ENCODE results near the gene CD55.

CD55 gene

GRCh38 chr1:207321079-207321789 is at the start of gene CD55:
Gene CD55 (plus strand): TSS chr1:207321678. CDS start chr1:207321766, 88 bp downstream.
- DNase-seq (ENCODE audit: extremely low spot score, insufficient read length, low read depth) (peak; percentile 72), FAIRE-seq (peak; percentile 100)

GRCh38 chr1:207274882-207275281 is 46.6 kb upstream of the CD55 start:
- DNase-seq (ENCODE audit: extremely low spot score, insufficient read length, low read depth) (no peak), FAIRE-seq (no peak)

- no peak for FAIRE-seq
- DNase-seq (ENCODE audit: extremely low spot score, insufficient read length, low read depth), result no peak
Measured at GRCh38 chr1:207276465-207276864, 45.0 kb upstream of the CD55 start.

- no peak for FAIRE-seq
- DNase-seq (ENCODE audit: extremely low spot score, insufficient read length, low read depth), result no peak
Measured at GRCh38 chr1:207277241-207277640, 44.2 kb upstream of the CD55 start.

GRCh38 chr1:207279652-207280051 is 41.8 kb upstream of the CD55 start:
- no peak for FAIRE-seq
- no peak for DNase-seq (ENCODE audit: extremely low spot score, insufficient read length, low read depth)

GRCh38 chr1:207280706-207281105 is 40.8 kb upstream of the CD55 start:
- no peak for DNase-seq (ENCODE audit: extremely low spot score, insufficient read length, low read depth)
- FAIRE-seq, result no peak

GRCh38 chr1:207282058-207282457 is 39.4 kb upstream of the CD55 start:
- DNase-seq (ENCODE audit: extremely low spot score, insufficient read length, low read depth), result no peak
- no peak for FAIRE-seq

GRCh38 chr1:207282496-207283380 is 38.7 kb upstream of the CD55 start:
- DNase-seq (ENCODE audit: extremely low spot score, insufficient read length, low read depth), result no peak
- FAIRE-seq, result no peak

- no peak for FAIRE-seq
- DNase-seq (ENCODE audit: extremely low spot score, insufficient read length, low read depth), result no peak
Measured at GRCh38 chr1:207283421-207283820, 38.1 kb upstream of the CD55 start.

- FAIRE-seq (no peak), DNase-seq (ENCODE audit: extremely low spot score, insufficient read length, low read depth) (no peak)
Measured at GRCh38 chr1:207284209-207284897, 37.1 kb upstream of the CD55 start.

- FAIRE-seq (no peak), DNase-seq (ENCODE audit: extremely low spot score, insufficient read length, low read depth) (no peak)
Measured at GRCh38 chr1:207286786-207287468, 34.6 kb upstream of the CD55 start.

GRCh38 chr1:207288315-207288714 is 33.2 kb upstream of the CD55 start:
- FAIRE-seq (no peak), DNase-seq (ENCODE audit: extremely low spot score, insufficient read length, low read depth) (no peak)

GRCh38 chr1:207289756-207290155 is 31.7 kb upstream of the CD55 start:
- DNase-seq (ENCODE audit: extremely low spot score, insufficient read length, low read depth) (no peak), FAIRE-seq (no peak)

GRCh38 chr1:207291723-207292122 is 29.8 kb upstream of the CD55 start:
- DNase-seq (ENCODE audit: extremely low spot score, insufficient read length, low read depth), result no peak
- no peak for FAIRE-seq

- FAIRE-seq (no peak), DNase-seq (ENCODE audit: extremely low spot score, insufficient read length, low read depth) (no peak)
Measured at GRCh38 chr1:207298186-207298585, 23.3 kb upstream of the CD55 start.

GRCh38 chr1:207298636-207299398 is 22.7 kb upstream of the CD55 start:
- DNase-seq (ENCODE audit: extremely low spot score, insufficient read length, low read depth) (no peak), FAIRE-seq (no peak)

- no peak for FAIRE-seq
Measured at GRCh38 chr1:207300970-207301369, 20.5 kb upstream of the CD55 start.

GRCh38 chr1:207302618-207303393 is 18.7 kb upstream of the CD55 start:
- no peak for FAIRE-seq

More at GRCh38 chr1:207300970-207301369, 20.5 kb upstream of the CD55 start:
- no peak for DNase-seq (ENCODE audit: extremely low spot score, insufficient read length, low read depth)

More at GRCh38 chr1:207302618-207303393, 18.7 kb upstream of the CD55 start:
- DNase-seq (ENCODE audit: extremely low spot score, insufficient read length, low read depth), result no peak
